ENCODE results near the gene TMEM39B. TPM values are rescaled to one million over a fixed set of nuclear protein-coding genes. Genes with fewer than 3 reads are reported as not detected.

The TMEM39B gene
- total and polyA plus RNA-seq, 8 donors, result 2.2 to 9.7 (median 4.7) TPM; not detected in 1

DNA sequence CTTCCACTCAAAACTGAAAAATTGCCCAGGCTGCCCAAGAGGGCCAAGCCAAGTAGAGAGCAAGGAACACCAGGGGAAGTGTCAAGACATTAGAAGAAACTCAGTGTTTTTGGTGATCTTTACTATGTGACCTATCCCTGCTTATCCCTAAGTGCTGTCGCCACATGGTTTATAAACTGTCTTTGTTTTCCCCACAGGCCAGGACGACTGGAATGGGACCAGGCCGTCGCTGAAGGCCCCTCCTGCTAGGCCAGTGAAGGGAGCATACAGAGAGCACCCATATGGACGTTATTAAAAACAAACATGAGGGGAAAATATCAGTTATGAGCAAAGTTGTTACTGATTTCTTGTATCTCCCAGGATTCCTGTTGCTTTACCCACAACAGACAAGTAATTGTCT lies 30.4 kb upstream of the TMEM39B start:
- no peak for DNase-seq
- 73 to 83% (median 77%) methylated on average over 5 of the region's 5 CpGs for WGBS, 5 donors
- TF ChIP-seq POLR2AphosphoS5 (IDR thresholded peaks at IDR 0.05) (no peak), EP300 (IDR thresholded peaks at IDR 0.05) (no peak), POLR2A (IDR thresholded peaks at IDR 0.05) (no peak)
- TF ChIP-seq, protein P1, sequence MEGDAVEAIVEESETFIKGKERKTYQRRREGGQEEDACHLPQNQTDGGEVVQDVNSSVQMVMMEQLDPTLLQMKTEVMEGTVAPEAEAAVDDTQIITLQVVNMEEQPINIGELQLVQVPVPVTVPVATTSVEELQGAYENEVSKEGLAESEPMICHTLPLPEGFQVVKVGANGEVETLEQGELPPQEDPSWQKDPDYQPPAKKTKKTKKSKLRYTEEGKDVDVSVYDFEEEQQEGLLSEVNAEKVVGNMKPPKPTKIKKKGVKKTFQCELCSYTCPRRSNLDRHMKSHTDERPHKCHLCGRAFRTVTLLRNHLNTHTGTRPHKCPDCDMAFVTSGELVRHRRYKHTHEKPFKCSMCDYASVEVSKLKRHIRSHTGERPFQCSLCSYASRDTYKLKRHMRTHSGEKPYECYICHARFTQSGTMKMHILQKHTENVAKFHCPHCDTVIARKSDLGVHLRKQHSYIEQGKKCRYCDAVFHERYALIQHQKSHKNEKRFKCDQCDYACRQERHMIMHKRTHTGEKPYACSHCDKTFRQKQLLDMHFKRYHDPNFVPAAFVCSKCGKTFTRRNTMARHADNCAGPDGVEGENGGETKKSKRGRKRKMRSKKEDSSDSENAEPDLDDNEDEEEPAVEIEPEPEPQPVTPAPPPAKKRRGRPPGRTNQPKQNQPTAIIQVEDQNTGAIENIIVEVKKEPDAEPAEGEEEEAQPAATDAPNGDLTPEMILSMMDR (IDR thresholded peaks at IDR 0.05), result no peak
- peaks cover 0 to 66% (median 0%) of the 10 kb centered on the region in 4 donors for H3K36me3 ChIP-seq
- H3K27me3 ChIP-seq, result no peaks in the 10 kb centered on the region
- no peak overlapping the region for H3K27ac ChIP-seq
- H3K9me3 ChIP-seq, result no peaks in the 10 kb centered on the region
- H3K4me1 ChIP-seq, result peaks cover 0 to 2% (median 0%) of the 10 kb centered on the region in 4 donors
- no peak overlapping the region for H3K4me3 ChIP-seq
- intact Hi-C loops (cut with DNase I; ENCODE audit: low total_unique reads), result no loop called here

DNA sequence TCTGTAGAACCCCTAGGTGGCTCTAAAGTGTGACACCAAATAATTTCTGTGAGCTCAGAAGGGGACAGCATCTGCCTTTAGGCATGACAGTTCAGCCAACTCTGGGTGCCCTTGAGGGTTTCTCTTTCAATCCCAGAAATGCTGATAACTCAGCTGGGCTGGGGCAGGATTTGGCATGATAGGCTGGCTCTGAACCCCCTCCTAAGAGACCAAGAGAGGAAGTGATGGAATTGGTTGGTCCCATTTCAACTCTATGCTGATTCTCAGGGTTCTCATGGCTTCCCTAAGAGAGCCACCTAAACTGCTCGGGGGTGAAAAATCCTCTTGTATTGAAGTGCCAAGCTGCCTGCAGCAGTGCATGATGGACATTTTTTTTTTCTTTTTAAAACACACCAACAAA lies 28.5 kb upstream of the TMEM39B start:
- 83 to 96% (median 85%) methylated on average over 1 of the region's 1 CpG for WGBS, 5 donors
- no peak for TF ChIP-seq POLR2AphosphoS5 (IDR thresholded peaks at IDR 0.05)
- TF ChIP-seq, protein P1 (IDR thresholded peaks at IDR 0.05), result no peak
- no peak for TF ChIP-seq EP300 (IDR thresholded peaks at IDR 0.05)
- no peak for TF ChIP-seq POLR2A (IDR thresholded peaks at IDR 0.05)

GRCh38 chr1:32045772-32046171 lies 27.0 kb upstream of the TMEM39B start:
- Histone ChIP-seq H3K27ac (peak overlapping the region in 1 of 5 donors; percentile 22), H3K9me3 (no peaks in the 10 kb centered on the region), H3K27me3 (no peaks in the 10 kb centered on the region), H3K36me3 (peaks cover 0 to 56% (median 13%) of the 10 kb centered on the region in 4 donors), H3K4me3 (no peak overlapping the region), H3K4me1 (no peaks in the 10 kb centered on the region)
- TF ChIP-seq POLR2AphosphoS5 (IDR thresholded peaks at IDR 0.05) (no peak), EP300 (IDR thresholded peaks at IDR 0.05) (no peak), POLR2A (IDR thresholded peaks at IDR 0.05) (no peak)
- TF ChIP-seq, protein P1 (IDR thresholded peaks at IDR 0.05), result no peak
- 85 to 96% (median 89%) methylated on average over 2 of the region's 2 CpGs for WGBS, 5 donors
- DNase-seq, result no peak
- intact Hi-C loops (cut with DNase I; ENCODE audit: low total_unique reads), result no loop called here

More for the DNA sequence above, 28.5 kb upstream of the TMEM39B start:
- intact Hi-C loops (cut with DNase I; ENCODE audit: low total_unique reads), result no loop called here
- Histone ChIP-seq H3K27ac (no peak overlapping the region), H3K36me3 (peaks cover 0 to 67% (median 0%) of the 10 kb centered on the region in 4 donors), H3K27me3 (no peaks in the 10 kb centered on the region), H3K4me1 (no peaks in the 10 kb centered on the region), H3K9me3 (no peaks in the 10 kb centered on the region), H3K4me3 (no peak overlapping the region)
- DNase-seq, result no peak

GRCh38 chr1:32047701-32048100 lies 25.0 kb upstream of the TMEM39B start:
- intact Hi-C loops (cut with DNase I; ENCODE audit: low total_unique reads), result no loop called here
- no peak overlapping the region for H3K4me3 ChIP-seq
- peaks cover 0 to 48% (median 32%) of the 10 kb centered on the region in 4 donors for H3K36me3 ChIP-seq
- H3K27ac ChIP-seq, result no peak overlapping the region
- H3K4me1 ChIP-seq, result no peaks in the 10 kb centered on the region
- no peak for DNase-seq
- TF ChIP-seq, protein P1 (IDR thresholded peaks at IDR 0.05), result no peak
- TF ChIP-seq POLR2AphosphoS5 (IDR thresholded peaks at IDR 0.05) (no peak), EP300 (IDR thresholded peaks at IDR 0.05) (no peak), POLR2A (IDR thresholded peaks at IDR 0.05) (no peak)
- no peaks in the 10 kb centered on the region for H3K27me3 ChIP-seq
- H3K9me3 ChIP-seq, result no peaks in the 10 kb centered on the region
